Motor neuron (in vitro differentiated cells): ENCODE data around the gene SMPD1. TPM values are rescaled to one million over a fixed set of nuclear protein-coding genes. Genes with fewer than 3 reads are reported as not detected.

Source experiments
- ATAC-seq, 8 experiments: fragments of 200-7000 bp; cut with Tn5 transposase; replicated peaks in 6 of 8; 2 replicates each; pipeline ENCODE4 v1.8.0; 2021; ENCODE audit warnings: mild to moderate bottlenecking in 8 of 8, moderate library complexity in 8 of 8
- H3K27ac ChIP-seq, 2 donors: fragments of 250-450 bp; sonication (Bioruptor Pico); 2 replicates each; pipeline ENCODE4 v1.9.0; 2021; ENCODE audit warnings: antibody characterized with exemption in 2 of 2, mild to moderate bottlenecking in 2 of 2, moderate library complexity in 1 of 2
- H3K4me1 ChIP-seq, 2 donors: fragments of 250-450 bp; sonication (Bioruptor Pico); replicated peaks in 1 of 2; 2 replicates each; pipeline ENCODE4 v1.6.1; 2021; ENCODE audit warnings: antibody characterized with exemption in 2 of 2, mild to moderate bottlenecking in 2 of 2, moderate library complexity in 1 of 2
- H3K4me3 ChIP-seq, 5 donors: fragments of 250-450 bp; sonication (Bioruptor Pico); 2 replicates each; pipeline ENCODE4 v1.9.0; 2021; ENCODE audit warnings: antibody characterized with exemption in 5 of 5, mild to moderate bottlenecking in 5 of 5, moderate library complexity in 4 of 5
- WGBS, 10 experiments: fragments of 450-650 bp; shearing (Covaris generic); methylation state at CpG; one replicate each; pipeline ENCODE4 v1.0.0; 2022; 5-methylcytosine and 5-hydroxymethylcytosine counted together
- in situ Hi-C, 9 experiments: fragments of 400-800 bp; cut with MboI; loops; one replicate each; pipeline ENCODE4 v1.15.0; 2021; ENCODE audit warnings: low sequenced_read_pairs in 9 of 9, low pct_unique_long_range_greater_than_20kb in 2 of 9; ENCODE audit not compliant: unreplicated experiment in 9 of 9
- total RNA-seq, 8 experiments: library from RNA; unstranded; fragments of 300-600 nt; gene quantifications; 2 replicates each; pipeline versions ENCODE4 v1.2.3 to v1.2.4, GENCODE V29; 2022

SMPD1 gene
- total RNA-seq, 8 experiments from 2014 or later, result 14.4 to 75.1 (median 21.0) TPM

GRCh38 chr11:6404342-6405051, 14.2 kb downstream of the SMPD1 start:
- Histone ChIP-seq H3K27ac (peak overlapping the region; percentile 33 to 74), H3K4me1 (peaks cover 15 to 27% of the 10 kb centered on the region in 2 donors), H3K4me3 (peak overlapping the region; percentile 2 to 26 (median 19))
- peak; percentile 29 to 91 (median 49) for ATAC-seq
- 40 to 84% methylated on average over 1 to 6 of the region's 16 CpGs; no CpG with 5 or more reads in 8 of the 10 experiments for WGBS, 10 experiments
- in situ Hi-C loops, result no loop called here

GRCh38 chr11:6405052-6405667, 14.9 kb downstream of the SMPD1 start:
- peak overlapping the region; percentile 2 to 26 (median 19) for H3K4me3 ChIP-seq
- H3K4me1 ChIP-seq, result peaks cover 15 to 27% of the 10 kb centered on the region in 2 donors
- 20 to 93% methylated on average over 1 to 3 of the region's 13 CpGs; no CpG with 5 or more reads in 8 of the 10 experiments for WGBS, 10 experiments
- peak overlapping the region; percentile 33 to 74 for H3K27ac ChIP-seq
- in situ Hi-C loops, result no loop called here
- peak; percentile 19 to 97 (median 96) for ATAC-seq

- WGBS, 10 experiments, result 67 to 100% (median 88%) methylated on average over 1 to 6 of the region's 6 CpGs
- H3K4me1 ChIP-seq, result peaks cover 15 to 27% of the 10 kb centered on the region in 2 donors
- in situ Hi-C loops, result no loop called here
- peak overlapping the region; percentile 1 to 74 for H3K27ac ChIP-seq
- peak in 5 of 8 experiments; percentile 12 to 31 (median 26) for ATAC-seq
- peak overlapping the region in 1 of 5 donors; percentile 26 for H3K4me3 ChIP-seq
Observed at GRCh38 chr11:6405846-6406245, 15.6 kb downstream of the SMPD1 start.

GRCh38 chr11:6406370-6406769, 16.1 kb downstream of the SMPD1 start:
- 0 to 60% (median 37%) methylated on average over 1 to 2 of the region's 2 CpGs; no CpG with 5 or more reads in 3 of the 10 experiments for WGBS, 10 experiments
- peaks cover 15 to 27% of the 10 kb centered on the region in 2 donors for H3K4me1 ChIP-seq
- in situ Hi-C loops, result no loop called here
- no peak overlapping the region for H3K4me3 ChIP-seq
- no peak for ATAC-seq
- H3K27ac ChIP-seq, result no peak overlapping the region

GRCh38 chr11:6410695-6411430, 20.6 kb downstream of the SMPD1 start:
- no peak for ATAC-seq
- no peak overlapping the region for H3K4me3 ChIP-seq
- H3K4me1 ChIP-seq, result peaks cover 0 to 10% of the 10 kb centered on the region in 2 donors
- 91 to 96% (median 95%) methylated on average over 4 to 15 of the region's 23 CpGs; no CpG with 5 or more reads in 7 of the 10 experiments for WGBS, 10 experiments
- no peak overlapping the region for H3K27ac ChIP-seq
- in situ Hi-C loops, result no loop called here

GRCh38 chr11:6411594-6412031, 21.3 kb downstream of the SMPD1 start:
- WGBS, 10 experiments, result 89 to 100% (median 98%) methylated on average over 1 to 6 of the region's 10 CpGs; no CpG with 5 or more reads in 6 of the 10 experiments
- H3K27ac ChIP-seq, result no peak overlapping the region
- H3K4me1 ChIP-seq, result peaks cover 0 to 3% of the 10 kb centered on the region in 2 donors
- no peak for ATAC-seq
- H3K4me3 ChIP-seq, result no peak overlapping the region
- in situ Hi-C loops, result no loop called here

- H3K4me1 ChIP-seq, result peaks cover 6 to 9% of the 10 kb centered on the region in 2 donors
- H3K4me3 ChIP-seq, result no peak overlapping the region
- whole genome bisulfite sequencing, 10 experiments, result 63 to 98% (median 91%) methylated on average over 5 to 8 of the region's 12 CpGs; no CpG with 5 or more reads in 4 of the 10 experiments
- no peak overlapping the region for H3K27ac ChIP-seq
- no peak for ATAC-seq
- in situ Hi-C loops, result no loop called here
Observed at GRCh38 chr11:6413791-6414201, 23.5 kb downstream of the SMPD1 start.

- ATAC-seq, result no peak
- in situ Hi-C loops, result no loop called here
- H3K4me1 ChIP-seq, result peaks cover 9 to 11% of the 10 kb centered on the region in 2 donors
- H3K4me3 ChIP-seq, result no peak overlapping the region
- H3K27ac ChIP-seq, result no peak overlapping the region
- 0 to 100% (median 86%) methylated on average over 1 to 3 of the region's 3 CpGs; no CpG with 5 or more reads in 4 of the 10 experiments for WGBS, 10 experiments
Observed at GRCh38 chr11:6414874-6415328, 24.6 kb downstream of the SMPD1 start.

- in situ Hi-C loops, result no loop called here
Observed at GRCh38 chr11:6415797-6416196, 25.5 kb downstream of the SMPD1 start.

GRCh38 chr11:6417907-6418556, 27.8 kb downstream of the SMPD1 start:
- Histone ChIP-seq H3K4me3 (peak overlapping the region; percentile 83 to 99 (median 95)), H3K4me1 (peaks cover 11 to 14% of the 10 kb centered on the region in 2 donors), H3K27ac (peak overlapping the region; percentile 94 to 96)
- WGBS, 10 experiments, result 0 to 71% (median 33%) methylated on average over 1 to 6 of the region's 7 CpGs
- in situ Hi-C loops, result no loop called here
- ATAC-seq, result peak in 3 of 8 experiments; percentile 18 to 34 (median 28)

More at GRCh38 chr11:6415797-6416196, 25.5 kb downstream of the SMPD1 start:
- 52 to 90% (median 87%) methylated on average over 3 to 6 of the region's 6 CpGs; no CpG with 5 or more reads in 1 of the 10 experiments for WGBS, 10 experiments
- ATAC-seq, result no peak
- H3K27ac ChIP-seq, result no peak overlapping the region
- no peak overlapping the region for H3K4me3 ChIP-seq
- peaks cover 11 to 14% of the 10 kb centered on the region in 2 donors for H3K4me1 ChIP-seq

GRCh38 chr11:6418557-6419008, 28.3 kb downstream of the SMPD1 start:
- WGBS, 10 experiments, result no CpG with 5 or more reads among the region's 38 CpGs
- in situ Hi-C loops, result no loop called here
- Histone ChIP-seq H3K4me3 (peak overlapping the region; percentile 83 to 99 (median 95)), H3K27ac (peak overlapping the region; percentile 94 to 96), H3K4me1 (peaks cover 11 to 14% of the 10 kb centered on the region in 2 donors)
- peak in 6 of 8 experiments; percentile 13 to 44 (median 38) for ATAC-seq

- H3K27ac ChIP-seq, result peak within 1 kb of the TSS; percentile 94 to 96
- ATAC-seq, result peak; percentile 84 to 90 (median 88)
- WGBS, 10 experiments, result 0 to 10% (median 0%) methylated on average over 2 to 7 of the region's 75 CpGs; no CpG with 5 or more reads in 3 of the 10 experiments
- in situ Hi-C loops, result no loop called here
- H3K4me3 ChIP-seq, result peak within 1 kb of the TSS; percentile 83 to 99 (median 95)
- H3K4me1 ChIP-seq, result peaks cover 11 to 14% of the 10 kb centered on the region in 2 donors
Observed at GRCh38 chr11:6419009-6419631, 28.8 kb downstream of the SMPD1 start, which contains the start of gene APBB1. Gene APBB1 (minus strand): TSS chr11:6419094. CDS start chr11:6411347, 7,747 bp downstream.
